ENCODE measurements around the gene MALRD1. TPM values are rescaled to one million over a fixed set of nuclear protein-coding genes. Genes with fewer than 3 reads are reported as not detected.

The MALRD1 gene
- total and polyA plus RNA-seq, 2 donors, result 0.27 to 2.5 TPM

- H3K27ac ChIP-seq (ENCODE audit: low read depth in 1 of 2, low read length in 1 of 2), result no peak overlapping the region
- WGBS, result 50% methylated on average over 3 of the region's 3 CpGs
- H3K4me3 ChIP-seq (ENCODE audit: low read length in 2 of 2), result no peak overlapping the region
- no peaks in the 10 kb centered on the region for H3K36me3 ChIP-seq (ENCODE audit: control insufficient read depth in 2 of 2, insufficient read depth in 2 of 2, low read length in 1 of 2)
- H3K4me1 ChIP-seq (ENCODE audit: control insufficient read depth in 2 of 2, insufficient read depth in 2 of 2, low read length in 2 of 2), result no peaks in the 10 kb centered on the region
- no peak for DNase-seq (ENCODE audit: low read depth in 6 of 9, low spot score in 9 of 9)
- no peaks in the 10 kb centered on the region for H3K9me3 ChIP-seq (ENCODE audit: control insufficient read depth in 2 of 2, insufficient read depth in 1 of 2, low read length in 1 of 2)
- no peaks in the 10 kb centered on the region for H3K27me3 ChIP-seq (ENCODE audit: control insufficient read depth in 2 of 2, insufficient read depth in 1 of 2, low read length in 1 of 2)
These were observed 606.0 kb downstream of the MALRD1 start for GRCh38 chr10:19654576-19654975.

- WGBS, result 96% methylated on average over 3 of the region's 3 CpGs
- H3K36me3 ChIP-seq (ENCODE audit: control insufficient read depth in 2 of 2, insufficient read depth in 2 of 2, low read length in 1 of 2), result no peaks in the 10 kb centered on the region
These were observed 607.9 kb downstream of the MALRD1 start for GRCh38 chr10:19656420-19657042.

GRCh38 chr10:19658131-19658530 is 609.5 kb downstream of the MALRD1 start:
- Histone ChIP-seq H3K27ac (ENCODE audit: low read depth in 1 of 2, low read length in 1 of 2) (no peak overlapping the region), H3K27me3 (ENCODE audit: control insufficient read depth in 2 of 2, insufficient read depth in 1 of 2, low read length in 1 of 2) (no peaks in the 10 kb centered on the region), H3K9me3 (ENCODE audit: control insufficient read depth in 2 of 2, insufficient read depth in 1 of 2, low read length in 1 of 2) (no peaks in the 10 kb centered on the region), H3K36me3 (ENCODE audit: control insufficient read depth in 2 of 2, insufficient read depth in 2 of 2, low read length in 1 of 2) (no peaks in the 10 kb centered on the region), H3K4me1 (ENCODE audit: control insufficient read depth in 2 of 2, insufficient read depth in 2 of 2, low read length in 2 of 2) (no peaks in the 10 kb centered on the region), H3K4me3 (ENCODE audit: low read length in 2 of 2) (no peak overlapping the region)
- DNase-seq (ENCODE audit: low read depth in 6 of 9, low spot score in 9 of 9), result no peak
- 92% methylated on average over 3 of the region's 3 CpGs for WGBS

More at GRCh38 chr10:19656420-19657042, 607.9 kb downstream of the MALRD1 start:
- H3K4me1 ChIP-seq (ENCODE audit: control insufficient read depth in 2 of 2, insufficient read depth in 2 of 2, low read length in 2 of 2), result no peaks in the 10 kb centered on the region
- no peak overlapping the region for H3K4me3 ChIP-seq (ENCODE audit: low read length in 2 of 2)
- DNase-seq (ENCODE audit: low read depth in 6 of 9, low spot score in 9 of 9), result no peak
- H3K9me3 ChIP-seq (ENCODE audit: control insufficient read depth in 2 of 2, insufficient read depth in 1 of 2, low read length in 1 of 2), result no peaks in the 10 kb centered on the region
- no peaks in the 10 kb centered on the region for H3K27me3 ChIP-seq (ENCODE audit: control insufficient read depth in 2 of 2, insufficient read depth in 1 of 2, low read length in 1 of 2)
- no peak overlapping the region for H3K27ac ChIP-seq (ENCODE audit: low read depth in 1 of 2, low read length in 1 of 2)

- Histone ChIP-seq H3K27me3 (ENCODE audit: control insufficient read depth in 2 of 2, insufficient read depth in 1 of 2, low read length in 1 of 2) (no peaks in the 10 kb centered on the region), H3K36me3 (ENCODE audit: control insufficient read depth in 2 of 2, insufficient read depth in 2 of 2, low read length in 1 of 2) (no peaks in the 10 kb centered on the region), H3K4me1 (ENCODE audit: control insufficient read depth in 2 of 2, insufficient read depth in 2 of 2, low read length in 2 of 2) (no peaks in the 10 kb centered on the region), H3K9me3 (ENCODE audit: control insufficient read depth in 2 of 2, insufficient read depth in 1 of 2, low read length in 1 of 2) (no peaks in the 10 kb centered on the region), H3K4me3 (ENCODE audit: low read length in 2 of 2) (no peak overlapping the region), H3K27ac (ENCODE audit: low read depth in 1 of 2, low read length in 1 of 2) (no peak overlapping the region)
- no peak for DNase-seq (ENCODE audit: low read depth in 6 of 9, low spot score in 9 of 9)
- 91% methylated on average over 5 of the region's 5 CpGs for WGBS
These were observed 610.1 kb downstream of the MALRD1 start for GRCh38 chr10:19658622-19659233.

GRCh38 chr10:19659920-19660655 is 611.5 kb downstream of the MALRD1 start:
- Histone ChIP-seq H3K27ac (ENCODE audit: low read depth in 1 of 2, low read length in 1 of 2) (no peak overlapping the region), H3K9me3 (ENCODE audit: control insufficient read depth in 2 of 2, insufficient read depth in 1 of 2, low read length in 1 of 2) (no peaks in the 10 kb centered on the region), H3K36me3 (ENCODE audit: control insufficient read depth in 2 of 2, insufficient read depth in 2 of 2, low read length in 1 of 2) (no peaks in the 10 kb centered on the region), H3K27me3 (ENCODE audit: control insufficient read depth in 2 of 2, insufficient read depth in 1 of 2, low read length in 1 of 2) (no peaks in the 10 kb centered on the region), H3K4me3 (ENCODE audit: low read length in 2 of 2) (no peak overlapping the region), H3K4me1 (ENCODE audit: control insufficient read depth in 2 of 2, insufficient read depth in 2 of 2, low read length in 2 of 2) (no peaks in the 10 kb centered on the region)
- 94% methylated on average over 4 of the region's 4 CpGs for WGBS
- DNase-seq (ENCODE audit: low read depth in 6 of 9, low spot score in 9 of 9), result no peak

GRCh38 chr10:19663344-19663743 is 614.7 kb downstream of the MALRD1 start:
- H3K4me3 ChIP-seq (ENCODE audit: low read length in 2 of 2), result no peak overlapping the region
- 97% methylated on average over 1 of the region's 1 CpG for WGBS

GRCh38 chr10:19668116-19668515 is 619.5 kb downstream of the MALRD1 start:
- no peak overlapping the region for H3K27ac ChIP-seq (ENCODE audit: low read depth in 1 of 2, low read length in 1 of 2)

More at GRCh38 chr10:19663344-19663743, 614.7 kb downstream of the MALRD1 start:
- no peaks in the 10 kb centered on the region for H3K4me1 ChIP-seq (ENCODE audit: control insufficient read depth in 2 of 2, insufficient read depth in 2 of 2, low read length in 2 of 2)
- no peak for DNase-seq (ENCODE audit: low read depth in 6 of 9, low spot score in 9 of 9)
- H3K36me3 ChIP-seq (ENCODE audit: control insufficient read depth in 2 of 2, insufficient read depth in 2 of 2, low read length in 1 of 2), result no peaks in the 10 kb centered on the region
- no peaks in the 10 kb centered on the region for H3K27me3 ChIP-seq (ENCODE audit: control insufficient read depth in 2 of 2, insufficient read depth in 1 of 2, low read length in 1 of 2)
- H3K9me3 ChIP-seq (ENCODE audit: control insufficient read depth in 2 of 2, insufficient read depth in 1 of 2, low read length in 1 of 2), result no peaks in the 10 kb centered on the region
- no peak overlapping the region for H3K27ac ChIP-seq (ENCODE audit: low read depth in 1 of 2, low read length in 1 of 2)

GRCh38 chr10:19676063-19676462 is 627.5 kb downstream of the MALRD1 start:
- Histone ChIP-seq H3K27me3 (ENCODE audit: control insufficient read depth in 2 of 2, insufficient read depth in 1 of 2, low read length in 1 of 2) (no peaks in the 10 kb centered on the region), H3K4me1 (ENCODE audit: control insufficient read depth in 2 of 2, insufficient read depth in 2 of 2, low read length in 2 of 2) (no peaks in the 10 kb centered on the region), H3K4me3 (ENCODE audit: low read length in 2 of 2) (no peak overlapping the region), H3K36me3 (ENCODE audit: control insufficient read depth in 2 of 2, insufficient read depth in 2 of 2, low read length in 1 of 2) (no peaks in the 10 kb centered on the region), H3K9me3 (ENCODE audit: control insufficient read depth in 2 of 2, insufficient read depth in 1 of 2, low read length in 1 of 2) (no peaks in the 10 kb centered on the region), H3K27ac (ENCODE audit: low read depth in 1 of 2, low read length in 1 of 2) (no peak overlapping the region)
- no peak for DNase-seq (ENCODE audit: low read depth in 6 of 9, low spot score in 9 of 9)
- 87% methylated on average over 4 of the region's 4 CpGs for WGBS

More at GRCh38 chr10:19668116-19668515, 619.5 kb downstream of the MALRD1 start:
- Histone ChIP-seq H3K27me3 (ENCODE audit: control insufficient read depth in 2 of 2, insufficient read depth in 1 of 2, low read length in 1 of 2) (no peaks in the 10 kb centered on the region), H3K9me3 (ENCODE audit: control insufficient read depth in 2 of 2, insufficient read depth in 1 of 2, low read length in 1 of 2) (no peaks in the 10 kb centered on the region), H3K4me1 (ENCODE audit: control insufficient read depth in 2 of 2, insufficient read depth in 2 of 2, low read length in 2 of 2) (no peaks in the 10 kb centered on the region), H3K36me3 (ENCODE audit: control insufficient read depth in 2 of 2, insufficient read depth in 2 of 2, low read length in 1 of 2) (no peaks in the 10 kb centered on the region), H3K4me3 (ENCODE audit: low read length in 2 of 2) (no peak overlapping the region)
- no peak for DNase-seq (ENCODE audit: low read depth in 6 of 9, low spot score in 9 of 9)
- 93% methylated on average over 5 of the region's 5 CpGs for WGBS

GRCh38 chr10:19683356-19683755 is 634.8 kb downstream of the MALRD1 start:
- no peaks in the 10 kb centered on the region for H3K27me3 ChIP-seq (ENCODE audit: control insufficient read depth in 2 of 2, insufficient read depth in 1 of 2, low read length in 1 of 2)
- no peak overlapping the region for H3K4me3 ChIP-seq (ENCODE audit: low read length in 2 of 2)
- no peaks in the 10 kb centered on the region for H3K36me3 ChIP-seq (ENCODE audit: control insufficient read depth in 2 of 2, insufficient read depth in 2 of 2, low read length in 1 of 2)
- no peaks in the 10 kb centered on the region for H3K4me1 ChIP-seq (ENCODE audit: control insufficient read depth in 2 of 2, insufficient read depth in 2 of 2, low read length in 2 of 2)
- DNase-seq (ENCODE audit: low read depth in 6 of 9, low spot score in 9 of 9), result no peak
- WGBS, result 92% methylated on average over 3 of the region's 3 CpGs
- no peak overlapping the region for H3K27ac ChIP-seq (ENCODE audit: low read depth in 1 of 2, low read length in 1 of 2)
- peaks cover 0 to 4% of the 10 kb centered on the region in 2 donors for H3K9me3 ChIP-seq (ENCODE audit: control insufficient read depth in 2 of 2, insufficient read depth in 1 of 2, low read length in 1 of 2)
